ENCODE data around the gene TLK1.

Gene TLK1

DNA sequence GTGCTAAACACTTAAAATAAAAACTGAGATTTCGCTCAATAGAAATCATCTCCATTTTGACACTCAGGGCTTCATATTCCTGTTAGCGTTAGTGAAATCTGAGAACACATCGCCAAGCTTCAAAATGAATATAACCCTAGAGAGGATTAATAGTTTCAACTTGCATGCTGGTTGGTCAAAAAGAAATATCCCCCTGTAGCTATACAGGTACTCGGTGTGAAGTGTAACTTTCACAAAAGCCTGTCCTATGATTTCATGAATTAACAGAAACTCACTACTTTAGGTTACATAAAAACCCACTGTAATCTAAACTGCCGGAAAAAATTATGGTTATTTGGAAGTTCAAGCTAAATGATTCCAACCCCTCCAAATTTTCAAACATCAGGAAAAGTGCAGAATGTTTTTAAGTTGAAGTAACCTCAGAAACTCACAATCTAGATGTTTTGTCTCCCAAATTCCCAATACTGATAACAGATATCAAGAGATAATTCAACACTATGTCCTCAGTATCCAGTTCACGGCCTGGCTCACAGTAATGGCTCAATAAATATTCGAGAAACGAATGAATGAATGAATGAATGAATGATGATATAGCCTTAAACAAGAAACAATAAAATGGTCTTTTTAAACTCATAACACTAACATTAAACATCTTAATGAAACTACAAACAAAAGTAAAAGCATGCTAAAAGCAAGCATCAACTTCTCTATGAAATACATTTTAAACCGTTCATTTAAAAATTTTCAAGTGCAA, 2.5 kb downstream of the TLK1 start:
- Histone ChIP-seq H3K4me1 (ENCODE audit: control insufficient read depth, insufficient read depth, low read length, poor library complexity, severe bottlenecking) (no peaks in the 10 kb centered on the region), H3K36me3 (ENCODE audit: control insufficient read depth, insufficient read depth, low read length) (no peaks in the 10 kb centered on the region), H3K9me3 (ENCODE audit: control insufficient read depth, low read length) (no peaks in the 10 kb centered on the region), H3K27ac (ENCODE audit: low read depth, low read length, severe bottlenecking) (no peak overlapping the region), H3K4me3 (ENCODE audit: extremely low read depth, insufficient read depth, low read length, poor library complexity, severe bottlenecking) (peak overlapping the region; percentile 91)
- WGBS, 2 experiments (ENCODE audit: insufficient coverage in 2 of 2), result 60% methylated on average over 1 of the region's 9 CpGs; no CpG with 5 or more reads in 1 of the 2 experiments

DNA sequence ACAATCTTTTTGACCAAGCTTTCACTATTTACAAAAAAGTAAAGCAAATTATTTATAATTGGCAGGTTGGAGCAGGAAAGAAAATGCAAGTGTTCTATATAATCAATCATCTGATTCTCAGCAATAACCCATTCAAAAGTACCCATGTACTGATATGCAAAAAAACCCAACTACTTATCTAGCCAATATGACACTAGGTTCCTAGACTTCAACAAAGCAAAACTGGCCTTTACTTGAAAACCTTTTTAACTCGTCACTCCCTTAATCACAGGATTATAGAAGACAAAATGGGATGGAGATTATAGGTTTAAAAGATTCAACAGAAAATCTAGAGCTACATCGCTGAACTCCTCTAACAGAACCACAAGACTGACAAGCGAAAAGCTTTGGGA, 3.6 kb downstream of the TLK1 start:
- no peaks in the 10 kb centered on the region for H3K4me1 ChIP-seq (ENCODE audit: control insufficient read depth, insufficient read depth, low read length, poor library complexity, severe bottlenecking)
- H3K4me3 ChIP-seq (ENCODE audit: extremely low read depth, insufficient read depth, low read length, poor library complexity, severe bottlenecking), result no peak overlapping the region
- WGBS, 2 experiments (ENCODE audit: insufficient coverage in 2 of 2), result no CpG with 5 or more reads among the region's 3 CpGs
- no peak overlapping the region for H3K27ac ChIP-seq (ENCODE audit: low read depth, low read length, severe bottlenecking)
- H3K36me3 ChIP-seq (ENCODE audit: control insufficient read depth, insufficient read depth, low read length), result no peaks in the 10 kb centered on the region
- H3K9me3 ChIP-seq (ENCODE audit: control insufficient read depth, low read length), result no peaks in the 10 kb centered on the region

DNA sequence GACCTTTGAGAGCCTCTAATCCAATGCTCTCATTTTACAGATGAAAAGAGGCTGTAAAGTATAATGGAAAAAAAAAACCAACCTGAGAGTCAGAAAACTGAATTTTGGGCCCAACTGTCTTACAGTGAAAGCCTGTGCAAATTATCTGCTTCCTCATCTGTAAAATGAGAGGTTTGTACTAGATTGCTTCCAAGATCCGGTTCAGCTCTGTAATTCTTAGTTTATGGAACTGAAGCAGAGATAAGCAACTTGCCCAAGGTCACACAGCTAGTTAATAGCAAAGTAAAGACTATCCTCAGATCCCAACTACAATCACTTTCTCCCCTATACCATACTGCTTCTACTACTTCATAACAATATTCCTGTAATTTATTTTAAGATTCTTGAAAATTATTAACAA, 6.3 kb downstream of the TLK1 start:
- H3K4me1 ChIP-seq (ENCODE audit: control insufficient read depth, insufficient read depth, low read length, poor library complexity, severe bottlenecking), result no peaks in the 10 kb centered on the region
- H3K9me3 ChIP-seq (ENCODE audit: control insufficient read depth, low read length), result no peaks in the 10 kb centered on the region
- no peak overlapping the region for H3K4me3 ChIP-seq (ENCODE audit: extremely low read depth, insufficient read depth, low read length, poor library complexity, severe bottlenecking)
- WGBS, 2 experiments (ENCODE audit: insufficient coverage in 2 of 2), result 43 to 100% methylated on average over 1 of the region's 1 CpG
- no peak overlapping the region for H3K27ac ChIP-seq (ENCODE audit: low read depth, low read length, severe bottlenecking)
- no peaks in the 10 kb centered on the region for H3K36me3 ChIP-seq (ENCODE audit: control insufficient read depth, insufficient read depth, low read length)

DNA sequence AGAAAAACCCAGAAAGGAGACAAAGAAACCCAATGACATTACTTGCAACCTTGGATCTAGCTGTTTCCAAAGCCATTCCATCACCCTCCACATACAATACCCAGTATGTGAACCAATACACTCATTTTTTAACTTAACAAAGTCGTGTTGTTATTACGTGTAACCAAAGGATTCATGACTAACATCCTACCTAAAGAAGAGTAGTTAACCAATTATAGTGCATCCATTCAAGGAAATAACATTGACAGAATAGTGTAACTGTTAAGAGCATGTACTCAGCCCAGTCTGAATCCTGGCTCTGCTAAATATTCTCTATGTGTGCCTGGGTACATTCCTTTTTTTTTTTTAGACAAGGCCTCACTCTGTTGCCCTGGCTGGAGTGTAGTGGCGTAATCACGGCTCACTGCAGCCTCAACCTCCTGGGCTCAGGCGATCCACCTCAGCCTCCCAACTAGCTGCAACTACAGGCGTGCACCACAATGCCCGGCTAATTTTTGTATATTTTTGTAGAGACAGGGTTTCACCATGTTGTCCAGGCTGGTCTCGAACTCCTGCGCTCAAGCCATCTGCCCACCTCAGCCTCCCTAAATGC, 9.9 kb downstream of the TLK1 start:
- no peaks in the 10 kb centered on the region for H3K36me3 ChIP-seq (ENCODE audit: control insufficient read depth, insufficient read depth, low read length)
- H3K9me3 ChIP-seq (ENCODE audit: control insufficient read depth, low read length), result no peaks in the 10 kb centered on the region
- WGBS, 2 experiments (ENCODE audit: insufficient coverage in 2 of 2), result 96 to 100% methylated on average over 5 to 7 of the region's 9 CpGs
- H3K27ac ChIP-seq (ENCODE audit: low read depth, low read length, severe bottlenecking), result no peak overlapping the region
- H3K4me3 ChIP-seq (ENCODE audit: extremely low read depth, insufficient read depth, low read length, poor library complexity, severe bottlenecking), result no peak overlapping the region
- no peaks in the 10 kb centered on the region for H3K4me1 ChIP-seq (ENCODE audit: control insufficient read depth, insufficient read depth, low read length, poor library complexity, severe bottlenecking)

DNA sequence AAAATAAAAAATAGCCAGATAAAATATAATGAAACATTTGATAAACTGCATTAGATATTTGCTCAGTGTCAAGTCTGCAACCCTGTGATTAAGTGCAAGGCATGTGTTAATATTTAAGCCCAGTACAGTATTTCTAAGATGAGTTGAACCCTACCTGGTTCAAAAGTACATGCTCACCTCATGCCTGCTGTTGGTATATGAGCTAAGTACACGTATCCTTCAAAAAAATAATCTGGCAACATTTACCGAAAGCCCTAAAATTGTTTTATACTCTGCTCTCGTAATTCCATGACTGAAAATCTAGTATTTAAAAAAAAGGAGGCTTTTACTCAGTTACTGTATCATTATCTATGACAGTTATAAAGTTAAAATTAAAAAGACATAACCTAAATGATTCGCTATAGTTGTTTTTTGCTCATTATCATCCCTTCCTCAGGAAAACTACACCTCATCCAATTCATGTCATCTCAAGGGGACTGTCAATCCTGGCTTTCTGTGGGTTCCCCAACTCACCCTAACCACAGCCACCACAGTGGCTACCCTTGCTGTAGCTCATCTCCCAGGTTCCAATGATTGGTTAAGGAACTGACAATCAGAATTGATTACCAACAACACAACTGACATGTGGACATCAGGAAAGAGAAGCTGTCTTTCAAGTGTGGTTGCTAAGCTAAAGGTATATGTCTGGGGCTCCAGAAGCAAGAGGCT, 10.6 kb downstream of the TLK1 start:
- Histone ChIP-seq H3K9me3 (ENCODE audit: control insufficient read depth, low read length) (no peaks in the 10 kb centered on the region), H3K36me3 (ENCODE audit: control insufficient read depth, insufficient read depth, low read length) (no peaks in the 10 kb centered on the region), H3K4me1 (ENCODE audit: control insufficient read depth, insufficient read depth, low read length, poor library complexity, severe bottlenecking) (no peaks in the 10 kb centered on the region), H3K27ac (ENCODE audit: low read depth, low read length, severe bottlenecking) (no peak overlapping the region), H3K4me3 (ENCODE audit: extremely low read depth, insufficient read depth, low read length, poor library complexity, severe bottlenecking) (no peak overlapping the region)
- 100% methylated on average over 1 of the region's 4 CpGs; no CpG with 5 or more reads in 1 of the 2 experiments for WGBS, 2 experiments (ENCODE audit: insufficient coverage in 2 of 2)

DNA sequence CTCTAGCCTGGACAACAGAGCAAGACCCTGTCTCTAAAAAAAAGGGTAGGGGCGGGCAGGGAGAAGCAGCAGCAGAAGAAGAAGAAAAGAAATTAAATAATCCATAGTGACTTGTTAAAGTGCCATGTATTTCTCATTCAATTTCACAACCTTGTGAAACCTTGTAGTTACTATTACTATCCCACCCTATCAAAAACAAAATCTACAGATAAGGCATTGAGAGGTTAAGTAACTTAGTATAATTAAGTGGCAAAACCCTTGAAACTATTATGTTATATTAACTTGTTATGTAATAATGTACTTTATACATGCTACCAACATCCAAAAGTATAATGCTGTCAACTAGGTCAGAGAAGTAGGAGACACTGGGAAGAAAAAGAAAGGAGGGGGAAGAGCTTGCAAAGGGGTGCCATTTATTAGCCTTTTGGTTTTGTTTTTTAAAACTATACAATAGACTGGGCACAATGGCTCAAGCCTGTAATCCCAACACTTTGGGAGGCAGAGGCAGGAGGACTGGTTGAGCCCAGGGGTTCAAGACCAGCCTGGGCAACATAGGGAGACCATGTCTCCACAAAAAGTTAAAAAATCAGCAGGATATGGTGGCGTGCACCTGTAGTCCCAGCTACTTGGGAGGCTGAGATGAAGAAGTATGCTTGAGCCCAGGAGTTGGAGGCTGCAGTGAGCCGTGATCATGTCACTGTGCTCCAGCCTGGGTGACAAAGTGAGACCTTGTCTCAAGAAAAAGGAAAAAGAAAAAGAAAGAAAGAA, 11.3 kb downstream of the TLK1 start:
- Histone ChIP-seq H3K36me3 (ENCODE audit: control insufficient read depth, insufficient read depth, low read length) (no peaks in the 10 kb centered on the region), H3K27ac (ENCODE audit: low read depth, low read length, severe bottlenecking) (no peak overlapping the region), H3K4me3 (ENCODE audit: extremely low read depth, insufficient read depth, low read length, poor library complexity, severe bottlenecking) (no peak overlapping the region), H3K4me1 (ENCODE audit: control insufficient read depth, insufficient read depth, low read length, poor library complexity, severe bottlenecking) (no peaks in the 10 kb centered on the region), H3K9me3 (ENCODE audit: control insufficient read depth, low read length) (no peaks in the 10 kb centered on the region)
- 93 to 94% methylated on average over 2 of the region's 3 CpGs for WGBS, 2 experiments (ENCODE audit: insufficient coverage in 2 of 2)

DNA sequence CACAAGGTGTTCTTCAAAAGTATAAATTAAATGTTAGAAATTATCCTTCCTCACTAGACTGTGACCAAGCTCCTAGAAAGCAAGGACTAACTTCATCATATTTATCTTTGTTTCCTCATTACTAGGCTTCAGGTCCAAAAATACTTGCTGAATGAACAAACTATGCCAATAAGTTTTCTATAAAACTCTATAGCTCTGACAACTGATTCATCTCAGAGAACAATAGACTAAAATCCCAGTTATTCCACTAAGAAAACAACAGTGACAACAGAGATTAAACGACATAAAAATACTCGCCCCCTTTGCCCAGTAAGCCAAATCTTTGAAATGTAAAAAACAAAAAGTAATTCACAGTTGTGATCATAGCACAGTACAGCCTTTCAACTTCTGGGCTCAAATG, 13.6 kb downstream of the TLK1 start:
- Histone ChIP-seq H3K36me3 (ENCODE audit: control insufficient read depth, insufficient read depth, low read length) (no peaks in the 10 kb centered on the region), H3K27ac (ENCODE audit: low read depth, low read length, severe bottlenecking) (no peak overlapping the region), H3K9me3 (ENCODE audit: control insufficient read depth, low read length) (no peaks in the 10 kb centered on the region), H3K4me3 (ENCODE audit: extremely low read depth, insufficient read depth, low read length, poor library complexity, severe bottlenecking) (no peak overlapping the region), H3K4me1 (ENCODE audit: control insufficient read depth, insufficient read depth, low read length, poor library complexity, severe bottlenecking) (no peaks in the 10 kb centered on the region)
- WGBS, 2 experiments (ENCODE audit: insufficient coverage in 2 of 2), result 70% methylated on average over 2 of the region's 2 CpGs; no CpG with 5 or more reads in 1 of the 2 experiments

DNA sequence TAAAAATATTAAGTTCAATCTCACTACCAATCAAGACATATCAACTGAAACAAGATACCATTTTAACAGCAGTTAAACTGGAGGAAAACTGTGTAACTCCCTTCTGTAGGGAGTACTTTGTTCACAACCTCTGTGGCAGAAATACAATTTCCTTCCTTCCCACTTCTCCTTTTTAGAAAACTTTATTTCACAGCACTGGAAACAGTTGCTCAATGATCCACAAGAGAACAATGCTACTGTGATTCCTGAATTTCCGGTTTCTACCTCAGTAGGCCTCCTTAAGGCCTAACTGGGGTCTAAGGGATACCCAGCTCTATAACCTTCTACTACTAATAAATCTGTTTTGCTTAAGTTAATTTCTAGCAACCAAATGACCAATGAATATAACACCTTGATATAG, 14.1 kb downstream of the TLK1 start:
- Histone ChIP-seq H3K4me3 (ENCODE audit: extremely low read depth, insufficient read depth, low read length, poor library complexity, severe bottlenecking) (no peak overlapping the region), H3K27ac (ENCODE audit: low read depth, low read length, severe bottlenecking) (no peak overlapping the region), H3K36me3 (ENCODE audit: control insufficient read depth, insufficient read depth, low read length) (no peaks in the 10 kb centered on the region), H3K4me1 (ENCODE audit: control insufficient read depth, insufficient read depth, low read length, poor library complexity, severe bottlenecking) (peaks cover under 1% of the 10 kb centered on the region), H3K9me3 (ENCODE audit: control insufficient read depth, low read length) (no peaks in the 10 kb centered on the region)
- 100% methylated on average over 1 of the region's 1 CpG; no CpG with 5 or more reads in 1 of the 2 experiments for whole genome bisulfite sequencing, 2 experiments (ENCODE audit: insufficient coverage in 2 of 2)

DNA sequence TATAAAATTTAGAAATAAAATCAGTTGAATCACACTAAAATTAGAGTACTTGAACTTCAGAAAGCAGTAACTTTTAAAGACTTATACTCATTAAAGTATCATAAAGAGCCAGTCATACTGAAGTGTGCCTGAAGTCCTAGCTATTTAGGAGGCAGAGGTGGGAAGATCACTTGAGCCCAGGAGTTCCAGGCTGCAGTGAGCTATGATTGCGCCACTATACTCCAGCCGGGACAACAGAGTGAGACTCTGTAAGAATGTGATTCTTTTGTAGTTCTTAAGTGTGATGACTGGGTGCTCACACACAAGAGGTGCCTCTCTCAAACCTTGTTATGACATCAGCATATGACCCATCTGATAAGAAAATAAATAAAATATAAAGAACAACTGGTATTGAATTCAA, 14.6 kb downstream of the TLK1 start:
- 95 to 100% methylated on average over 2 of the region's 2 CpGs for WGBS, 2 experiments (ENCODE audit: insufficient coverage in 2 of 2)

DNA sequence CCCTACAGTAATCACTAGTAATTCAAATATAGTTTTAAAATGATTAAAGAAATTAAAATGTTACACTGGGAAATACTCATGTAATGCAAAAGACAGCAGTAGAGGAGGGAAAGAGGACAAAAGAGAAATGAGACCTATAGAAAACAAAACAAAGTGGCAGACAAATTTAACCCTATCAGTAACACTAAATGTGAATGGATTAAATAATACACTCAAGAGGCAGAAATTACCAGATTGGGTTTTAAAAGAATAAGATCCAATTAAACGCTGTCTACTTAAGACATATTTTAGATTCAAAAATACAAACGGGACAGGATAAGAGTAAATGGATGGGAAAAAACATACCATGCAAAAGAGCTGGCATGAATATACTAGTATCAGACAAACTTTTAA, 17.0 kb downstream of the TLK1 start:
- H3K4me3 ChIP-seq (ENCODE audit: extremely low read depth, insufficient read depth, low read length, poor library complexity, severe bottlenecking), result no peak overlapping the region
- no CpG with 5 or more reads among the region's 2 CpGs for WGBS, 2 experiments (ENCODE audit: insufficient coverage in 2 of 2)
- no peaks in the 10 kb centered on the region for H3K36me3 ChIP-seq (ENCODE audit: control insufficient read depth, insufficient read depth, low read length)
- peaks cover 7% of the 10 kb centered on the region for H3K4me1 ChIP-seq (ENCODE audit: control insufficient read depth, insufficient read depth, low read length, poor library complexity, severe bottlenecking)
- no peak overlapping the region for H3K27ac ChIP-seq (ENCODE audit: low read depth, low read length, severe bottlenecking)
- no peaks in the 10 kb centered on the region for H3K9me3 ChIP-seq (ENCODE audit: control insufficient read depth, low read length)

More for the DNA sequence above, 14.6 kb downstream of the TLK1 start:
- H3K4me3 ChIP-seq (ENCODE audit: extremely low read depth, insufficient read depth, low read length, poor library complexity, severe bottlenecking), result no peak overlapping the region
- no peaks in the 10 kb centered on the region for H3K9me3 ChIP-seq (ENCODE audit: control insufficient read depth, low read length)
- H3K4me1 ChIP-seq (ENCODE audit: control insufficient read depth, insufficient read depth, low read length, poor library complexity, severe bottlenecking), result peaks cover 6% of the 10 kb centered on the region
- H3K27ac ChIP-seq (ENCODE audit: low read depth, low read length, severe bottlenecking), result no peak overlapping the region
- H3K36me3 ChIP-seq (ENCODE audit: control insufficient read depth, insufficient read depth, low read length), result no peaks in the 10 kb centered on the region

Data from mesodermal cell (in vitro differentiated cells).